Neural cell (in vitro differentiated cells): ENCODE data around the gene BTG2.

Experiments used
- CTCF ChIP-seq: fragments of 450-650 bp; IDR thresholded peaks from 2 replicates; pipeline ENCODE4 v1.5.1; 2014; ENCODE audit warnings: antibody characterized with exemption, mild to moderate bottlenecking, moderate library complexity; ENCODE audit not compliant: poor library complexity, severe bottlenecking
- REST ChIP-seq: IDR thresholded peaks from 2 replicates; pipeline ENCODE4 v1.6.1; 2012; ENCODE audit warnings: borderline replicate concordance

GRCh38 chr1:203353486-203353885, 48.2 kb downstream of the BTG2 start:
- TF ChIP-seq CTCF, result no peak
- no peak for TF ChIP-seq REST
